KMS-11 (cell line): Measurements from ENCODE around the gene ACTR1A.

Source experiments
- H2AFZ ChIP-seq: fragments of 200-600 bp; sonication (generic); 2 replicates; pipeline ENCODE4 v1.6.1; 2016; ENCODE audit warnings: antibody characterized with exemption, mixed run types, low read depth
- H3K27ac ChIP-seq: fragments of 200-600 bp; sonication (generic); 2 replicates; pipeline ENCODE4 v1.6.1; 2016; ENCODE audit warnings: mild to moderate bottlenecking, mixed run types
- H3K27me3 ChIP-seq: fragments of 200-600 bp; sonication (generic); 2 replicates; pipeline ENCODE4 v1.6.1; 2017; ENCODE audit warnings: mild to moderate bottlenecking, low read depth, mixed run types, moderate library complexity; ENCODE audit not compliant: insufficient read depth
- H3K36me3 ChIP-seq: fragments of 200-600 bp; sonication (generic); 2 replicates; pipeline ENCODE4 v1.6.1; 2017; ENCODE audit warnings: mild to moderate bottlenecking, mixed run types; ENCODE audit not compliant: insufficient read depth
- H3K4me1 ChIP-seq: fragments of 200-600 bp; sonication (generic); 2 replicates; pipeline ENCODE4 v1.6.1; 2016; ENCODE audit warnings: mild to moderate bottlenecking, low read depth, mixed run types; ENCODE audit not compliant: poor library complexity, severe bottlenecking
- H3K4me2 ChIP-seq: fragments of 200-600 bp; sonication (generic); 2 replicates; pipeline ENCODE4 v1.7.0; 2016; ENCODE audit warnings: mild to moderate bottlenecking, mixed run types
- H3K4me3 ChIP-seq: fragments of 200-600 bp; sonication (generic); IDR thresholded peaks from 2 replicates; pipeline ENCODE4 v1.6.1; 2017; ENCODE audit warnings: low read depth, low read length, mixed read lengths; ENCODE audit not compliant: insufficient read depth
- H3K79me2 ChIP-seq: fragments of 200-600 bp; sonication (generic); 2 replicates; pipeline ENCODE4 v1.6.1; 2016; ENCODE audit warnings: low read depth, mixed run types; ENCODE audit not compliant: insufficient read depth
- H3K9ac ChIP-seq: fragments of 200-600 bp; sonication (generic); 2 replicates; pipeline ENCODE4 v1.6.1; 2016; ENCODE audit warnings: mild to moderate bottlenecking, mixed run types
- H4K20me1 ChIP-seq: fragments of 200-600 bp; sonication (generic); 2 replicates; pipeline ENCODE4 v1.6.1; 2016; ENCODE audit warnings: mild to moderate bottlenecking, mixed run types; ENCODE audit not compliant: insufficient read depth
- TF ChIP-seq, protein P1 (sequence below): fragments of 200-600 bp; sonication (generic); conservative IDR thresholded peaks from 2 replicates; pipeline ENCODE4 v1.6.1; 2017; ENCODE audit warnings: low read depth, mild to moderate bottlenecking, antibody characterized with exemption, low read length, moderate library complexity, mixed read lengths

ACTR1A gene

DNA sequence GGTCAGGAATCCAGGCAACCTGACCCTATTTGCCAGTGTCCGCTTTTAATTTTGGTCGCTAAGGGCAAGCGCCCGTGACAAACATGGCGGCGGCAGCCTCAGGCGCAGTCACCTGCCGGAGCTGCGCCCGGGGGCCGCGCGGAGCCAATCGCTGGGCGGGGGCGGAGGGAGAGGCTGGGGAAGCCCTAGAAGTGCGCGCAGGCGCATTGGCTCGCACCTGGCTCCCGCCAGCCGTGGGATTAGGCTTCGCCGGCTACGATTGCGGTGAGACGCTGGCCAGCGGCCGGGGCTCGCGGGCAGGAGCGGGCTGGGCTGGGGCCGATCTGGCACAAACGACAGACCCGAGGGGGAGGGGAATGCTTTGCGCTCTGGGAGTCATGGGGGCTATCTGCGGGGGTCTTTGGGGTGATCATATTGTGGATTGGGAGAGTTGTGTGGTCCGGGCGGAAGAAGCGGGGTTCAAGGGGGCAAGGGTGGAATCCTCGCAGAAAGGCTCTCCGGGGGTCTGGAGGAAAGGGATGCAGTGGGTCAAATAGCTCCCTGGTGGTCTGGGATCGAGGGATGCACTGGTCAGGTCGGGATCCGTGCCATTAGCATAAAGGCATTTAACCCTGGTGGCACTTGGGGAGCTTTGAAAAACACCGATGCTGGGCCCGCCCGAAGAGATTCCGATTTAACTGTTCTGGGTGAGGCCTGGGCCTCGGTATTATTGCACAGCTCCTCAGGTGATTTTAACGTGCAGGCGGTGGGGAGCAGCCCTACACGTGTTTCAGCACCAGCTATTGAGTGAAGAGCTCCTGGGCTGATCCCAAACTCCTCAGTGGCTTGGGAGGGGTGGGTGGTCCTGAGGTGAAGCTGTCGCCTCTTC is 41.1 kb downstream of the ACTR1A start:
- peak overlapping the region; percentile 47; the same call in 1 of the 2 replicates for H3K9ac ChIP-seq
- no peaks in the 10 kb centered on the region for H3K36me3 ChIP-seq
- H3K79me2 ChIP-seq = no peaks in the 10 kb centered on the region
- H2AFZ ChIP-seq = peak overlapping the region; percentile 98
- H3K27ac ChIP-seq = peak overlapping the region; percentile 37; the same call in 1 of the 2 replicates
- no peaks in the 10 kb centered on the region for H4K20me1 ChIP-seq
- TF ChIP-seq, protein P1, sequence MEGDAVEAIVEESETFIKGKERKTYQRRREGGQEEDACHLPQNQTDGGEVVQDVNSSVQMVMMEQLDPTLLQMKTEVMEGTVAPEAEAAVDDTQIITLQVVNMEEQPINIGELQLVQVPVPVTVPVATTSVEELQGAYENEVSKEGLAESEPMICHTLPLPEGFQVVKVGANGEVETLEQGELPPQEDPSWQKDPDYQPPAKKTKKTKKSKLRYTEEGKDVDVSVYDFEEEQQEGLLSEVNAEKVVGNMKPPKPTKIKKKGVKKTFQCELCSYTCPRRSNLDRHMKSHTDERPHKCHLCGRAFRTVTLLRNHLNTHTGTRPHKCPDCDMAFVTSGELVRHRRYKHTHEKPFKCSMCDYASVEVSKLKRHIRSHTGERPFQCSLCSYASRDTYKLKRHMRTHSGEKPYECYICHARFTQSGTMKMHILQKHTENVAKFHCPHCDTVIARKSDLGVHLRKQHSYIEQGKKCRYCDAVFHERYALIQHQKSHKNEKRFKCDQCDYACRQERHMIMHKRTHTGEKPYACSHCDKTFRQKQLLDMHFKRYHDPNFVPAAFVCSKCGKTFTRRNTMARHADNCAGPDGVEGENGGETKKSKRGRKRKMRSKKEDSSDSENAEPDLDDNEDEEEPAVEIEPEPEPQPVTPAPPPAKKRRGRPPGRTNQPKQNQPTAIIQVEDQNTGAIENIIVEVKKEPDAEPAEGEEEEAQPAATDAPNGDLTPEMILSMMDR = no peak
- peaks cover 22% of the 10 kb centered on the region for H3K4me1 ChIP-seq
- H3K4me3 ChIP-seq = no peak overlapping the region
- peak overlapping the region; percentile 84 for H3K4me2 ChIP-seq
- no peaks in the 10 kb centered on the region for H3K27me3 ChIP-seq

DNA sequence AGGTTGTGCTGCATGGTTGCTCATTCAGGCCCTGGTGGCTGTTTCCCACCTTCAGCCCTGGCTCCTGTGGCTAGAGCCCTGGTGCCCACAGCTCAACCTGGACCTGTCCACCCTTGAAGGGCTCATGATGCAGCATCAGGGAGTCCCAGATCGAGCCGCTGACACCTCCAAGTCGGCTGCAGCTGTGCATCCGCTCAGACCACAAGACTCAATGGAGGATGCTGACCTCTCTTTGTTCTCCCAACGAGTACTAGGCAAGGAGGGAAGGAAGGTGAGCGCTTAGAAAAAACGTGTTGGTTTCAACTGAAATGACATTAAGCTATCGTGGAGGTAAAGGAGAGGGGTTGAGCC is 41.7 kb downstream of the ACTR1A start:
- H3K27me3 ChIP-seq = no peaks in the 10 kb centered on the region
- peaks cover 22% of the 10 kb centered on the region for H3K4me1 ChIP-seq
- H3K79me2 ChIP-seq = no peaks in the 10 kb centered on the region
- H3K27ac ChIP-seq = peak overlapping the region; percentile 37; the same call in 1 of the 2 replicates
- H3K4me2 ChIP-seq = peak overlapping the region; percentile 84
- H3K36me3 ChIP-seq = no peaks in the 10 kb centered on the region
- H4K20me1 ChIP-seq = no peaks in the 10 kb centered on the region
- H2AFZ ChIP-seq = peak overlapping the region; percentile 98
- TF ChIP-seq, protein P1 = no peak
- H3K9ac ChIP-seq = peak overlapping the region; percentile 47; the same call in 1 of the 2 replicates
- H3K4me3 ChIP-seq = no peak overlapping the region

DNA sequence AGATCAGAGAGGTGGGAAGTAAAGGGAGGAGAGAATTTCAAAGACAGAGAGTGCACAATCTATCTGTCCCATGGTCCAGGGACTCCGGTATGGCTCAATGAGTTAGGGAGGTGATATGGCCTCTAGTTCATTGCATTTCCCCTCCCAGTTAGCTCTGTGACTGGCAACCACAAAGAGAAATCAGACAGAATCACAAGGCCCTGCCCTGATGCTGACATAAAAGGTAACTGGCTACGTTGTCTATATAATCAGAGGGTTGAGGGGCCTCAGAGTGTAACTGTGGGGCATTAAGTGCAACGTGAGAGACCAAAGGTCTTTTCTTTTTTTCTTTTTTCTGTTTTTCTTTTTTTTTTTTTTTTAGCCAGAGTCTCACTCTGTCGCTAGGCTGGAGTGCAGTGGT is 43.9 kb downstream of the ACTR1A start:
- Histone ChIP-seq H3K79me2 (no peaks in the 10 kb centered on the region), H2AFZ (no peak overlapping the region), H3K27me3 (no peaks in the 10 kb centered on the region), H3K36me3 (no peaks in the 10 kb centered on the region), H3K27ac (no peak overlapping the region), H3K4me2 (no peak overlapping the region), H3K4me3 (no peak overlapping the region), H4K20me1 (no peaks in the 10 kb centered on the region), H3K9ac (no peak overlapping the region), H3K4me1 (peaks cover 28% of the 10 kb centered on the region)
- TF ChIP-seq, protein P1 = no peak

DNA sequence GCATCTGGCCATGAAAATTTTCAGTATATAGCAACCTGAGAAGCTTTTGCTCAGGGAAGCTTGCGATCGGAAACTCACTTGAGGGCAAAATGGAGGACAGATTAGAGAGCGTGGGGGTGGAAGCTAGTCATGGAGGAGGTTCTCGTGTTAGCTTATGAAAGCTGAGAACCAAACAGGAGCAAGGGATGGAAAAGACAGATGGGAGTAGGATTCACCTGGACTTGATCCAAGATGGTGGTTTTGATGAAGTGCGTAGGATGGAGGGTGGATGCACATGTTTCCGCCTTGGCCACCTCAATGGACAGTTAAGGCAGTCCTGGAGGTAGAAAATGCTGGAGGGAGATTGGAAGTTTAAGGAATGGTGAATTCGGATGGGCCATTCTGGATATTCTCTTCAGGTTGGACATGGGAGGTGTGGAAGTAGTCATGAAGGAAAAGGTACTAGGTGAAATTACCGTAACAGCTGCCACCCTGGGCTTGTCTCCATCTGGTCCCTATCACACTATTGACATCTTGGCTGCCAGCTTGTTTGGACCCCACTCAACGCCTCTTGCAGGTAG is 44.8 kb downstream of the ACTR1A start:
- H3K9ac ChIP-seq = no peak overlapping the region
- no peaks in the 10 kb centered on the region for H4K20me1 ChIP-seq
- H3K4me1 ChIP-seq = peaks cover 35% of the 10 kb centered on the region
- no peak overlapping the region for H3K4me2 ChIP-seq
- H3K36me3 ChIP-seq = no peaks in the 10 kb centered on the region
- H3K79me2 ChIP-seq = no peaks in the 10 kb centered on the region
- H3K4me3 ChIP-seq = no peak overlapping the region
- H3K27ac ChIP-seq = no peak overlapping the region
- H3K27me3 ChIP-seq = no peaks in the 10 kb centered on the region
- H2AFZ ChIP-seq = no peak overlapping the region
- TF ChIP-seq, protein P1 = no peak
